HG02981 (cell line): ENCODE results near the gene ATP10B.

ENCODE experiments used
- ATAC-seq: cut with Tn5 transposase; IDR thresholded peaks from one replicate; pipeline ENCODE4 v1.9.1; 2021; ENCODE audit warnings: mild to moderate bottlenecking, moderate library complexity; ENCODE audit not compliant: unreplicated experiment

Gene ATP10B

DNA sequence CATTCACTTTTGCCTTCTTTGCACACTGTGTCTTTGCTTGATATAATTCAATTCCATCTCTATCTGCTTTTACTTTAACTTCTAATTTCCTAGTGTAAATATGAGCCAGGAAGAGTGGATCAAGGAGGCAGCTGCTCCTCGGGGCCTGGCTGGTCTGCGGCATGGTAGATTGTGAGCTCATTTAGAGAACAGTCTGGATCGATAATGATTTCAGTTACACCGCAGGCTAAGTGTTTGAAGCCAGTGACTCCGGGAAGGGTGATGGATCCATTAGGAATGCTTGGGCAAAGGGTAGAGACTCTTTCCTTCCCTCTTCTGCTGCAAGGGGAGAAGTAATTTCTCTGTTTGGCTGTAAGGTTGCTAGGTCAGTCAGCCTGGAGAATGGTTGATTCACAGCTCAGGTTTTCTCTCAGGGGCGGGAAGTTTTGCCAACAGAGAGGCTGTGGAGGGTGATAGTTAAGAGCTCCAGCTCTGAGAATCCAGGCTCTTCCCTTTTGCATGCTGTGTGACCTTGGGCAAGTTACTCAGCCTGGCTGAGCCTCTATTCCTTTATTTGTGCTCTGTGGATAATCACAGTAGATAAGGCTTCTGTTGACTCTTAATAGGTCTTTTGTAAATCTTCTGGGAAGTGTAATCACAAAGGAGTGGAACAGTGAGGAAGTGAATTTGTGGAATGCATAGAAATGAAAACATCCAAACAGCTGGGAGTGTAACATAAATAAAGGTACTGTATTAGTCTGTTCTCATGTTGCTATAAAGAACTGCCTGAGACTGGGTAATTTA is 331.2 kb downstream of the ATP10B start:
- ATAC-seq: no peak

DNA sequence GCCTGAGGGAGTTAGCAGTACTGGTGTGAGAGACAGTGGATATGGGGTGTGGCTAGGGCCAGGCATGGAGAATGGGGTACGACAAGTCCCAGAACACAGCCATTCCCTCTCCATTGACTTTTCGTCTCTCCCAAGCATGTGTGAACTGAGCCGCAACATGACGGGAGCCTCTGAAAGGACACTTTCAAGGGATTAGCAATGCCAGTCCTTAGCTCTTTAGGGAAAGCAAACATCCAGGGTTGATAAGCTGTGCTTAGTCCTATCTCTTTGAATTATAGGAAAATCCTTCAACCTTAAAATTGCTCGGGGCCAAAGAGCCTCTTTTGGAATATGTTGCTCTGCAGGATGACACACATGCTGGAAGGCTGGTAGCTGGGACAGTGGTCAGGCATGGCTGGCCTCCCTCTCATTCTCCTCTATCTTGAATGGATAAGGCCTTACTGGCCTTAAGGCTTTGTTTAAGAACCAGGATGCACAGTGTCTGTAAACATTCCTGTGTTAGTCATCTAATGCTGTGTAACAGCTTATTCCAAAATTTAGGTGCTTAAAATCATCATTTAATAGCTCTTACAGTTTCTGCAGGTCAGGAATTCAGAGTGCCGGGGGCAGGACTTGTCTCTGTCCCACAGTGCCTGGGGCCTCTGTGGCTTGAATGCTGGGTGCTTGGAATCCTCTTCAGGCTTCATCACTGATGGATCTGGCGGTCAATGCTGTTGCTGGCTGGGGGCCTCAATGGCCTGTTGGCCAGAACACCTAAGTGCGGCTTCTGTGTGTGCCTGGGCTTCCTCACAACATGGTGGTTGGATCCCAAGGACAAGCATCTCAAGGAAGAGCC is 335.1 kb downstream of the ATP10B start:
- ATAC-seq: no peak

DNA sequence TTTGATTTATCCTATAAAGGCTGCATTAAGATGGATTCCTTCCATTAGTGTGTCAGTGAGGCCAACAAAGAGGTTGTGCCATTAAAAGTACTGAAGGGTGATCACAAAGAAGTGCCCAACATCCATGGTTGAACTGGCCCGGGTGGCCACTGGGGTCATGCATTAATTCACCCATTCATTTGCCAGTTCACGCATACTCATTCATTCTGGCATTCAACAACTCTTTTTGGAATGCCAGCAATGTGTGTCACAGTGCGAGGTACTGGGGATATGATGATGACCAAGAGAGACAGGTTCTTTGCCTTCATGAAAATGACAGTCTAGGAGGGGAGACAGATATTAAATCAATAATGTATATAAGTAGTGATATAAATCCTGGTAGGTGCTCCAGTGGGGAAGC is 337.1 kb downstream of the ATP10B start:
- no peak for ATAC-seq

DNA sequence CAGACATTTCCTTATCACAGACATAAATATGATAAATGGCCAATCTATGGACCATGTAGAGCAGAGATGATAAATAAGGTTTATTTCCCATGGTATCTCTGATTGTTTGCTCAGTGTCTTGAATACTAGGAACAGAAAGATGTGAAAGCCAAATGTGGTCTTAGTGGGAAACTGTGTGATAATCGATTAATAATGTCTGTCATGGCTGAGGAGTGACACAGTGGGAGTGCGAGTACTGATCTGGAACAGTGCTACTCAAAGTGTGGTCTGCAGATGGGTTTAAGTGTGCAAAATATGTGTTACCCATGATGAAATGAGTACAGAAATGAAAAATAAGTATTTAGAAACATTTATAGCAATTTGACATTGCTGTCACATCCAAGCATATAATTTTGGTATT is 337.8 kb downstream of the ATP10B start:
- no peak for ATAC-seq

DNA sequence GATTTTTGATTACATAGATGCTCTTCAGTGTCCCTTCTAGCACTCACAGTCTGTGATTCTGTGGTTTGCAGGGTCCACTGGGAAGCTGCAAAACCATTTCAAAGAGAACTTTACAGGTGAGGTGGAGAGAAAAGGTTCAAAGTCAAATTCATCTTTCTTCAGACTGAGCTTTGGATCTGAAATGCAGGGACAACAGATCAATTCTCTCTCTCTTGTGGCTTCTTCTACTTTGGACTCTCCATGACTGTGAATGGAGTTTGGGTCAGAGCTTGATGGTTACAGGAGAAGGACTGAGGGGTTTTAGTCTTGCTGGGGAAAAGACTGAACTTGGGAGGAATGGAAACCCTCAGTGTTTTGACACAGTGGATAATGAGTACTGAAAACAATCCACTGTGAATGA is 338.5 kb downstream of the ATP10B start:
- no peak for ATAC-seq
